Endothelial cell of umbilical vein (primary cell): ENCODE measurements around the gene CCDC12. TPM values are rescaled to one million over a fixed set of nuclear protein-coding genes. Genes with fewer than 3 reads are reported as not detected.

Source experiments
- BruUV-seq: library from RNA; stranded (reverse); fragments of 400-500 nt; replicated peaks from 2 replicates; lab custom pipeline; 2021; lab: Mats Ljungman, UMichigan
- CTCF ChIA-PET: fragments of 300-600, 350-600 bp; sonication (Branson Sonifier 250); formaldehyde crosslinking; loops from one replicate; lab custom pipeline; 2021; ENCODE audit warnings: antibody characterized with exemption, inconsistent platforms; lab: Charles Lee
- POLR2A ChIA-PET: fragments of 300-600, 350-600 bp; sonication (Branson Sonifier 250); formaldehyde crosslinking; loops from one replicate; lab custom pipeline; 2021; ENCODE audit warnings: antibody characterized with exemption, inconsistent platforms; lab: Charles Lee
- DNase-seq: peaks from one replicate; pipeline ENCODE4 v3.0.0-alpha.2; 2011; ENCODE audit warnings: low read depth, low spot score
- FAIRE-seq: peaks from 2 replicates; lab custom pipeline; 2011; peaks lifted over from hg19 to GRCh38; lab: Jason Lieb, UNC
- H2AFZ ChIP-seq: 2 replicates; pipeline ENCODE4 v1.6.0; 2012; ENCODE audit warnings: low read depth, low read length, control low read depth, inconsistent platforms
- H3K27ac ChIP-seq: 2 replicates; pipeline ENCODE4 v1.5.1; 2011; ENCODE audit warnings: low read depth, mild to moderate bottlenecking, control low read depth, low read length, moderate library complexity; ENCODE audit not compliant: insufficient read depth
- H3K27me3 ChIP-seq, 2 experiments: 2 replicates each; pipeline versions ENCODE4 v1.6.0 to v1.6.1; 2011; ENCODE audit warnings: low read length in 2 of 2, mixed read lengths in 1 of 2; ENCODE audit not compliant: control insufficient read depth in 2 of 2, insufficient read depth in 2 of 2
- H3K36me3 ChIP-seq, 2 experiments: 2 replicates in 1 of 2; 3 replicates in 1 of 2; pipeline ENCODE4 v1.5.1; 2011; ENCODE audit warnings: low read length in 2 of 2, mild to moderate bottlenecking in 1 of 2, moderate library complexity in 1 of 2; ENCODE audit not compliant: control insufficient read depth in 2 of 2, insufficient read depth in 2 of 2; ENCODE audit errors: extremely low read depth in 1 of 2
- H3K4me1 ChIP-seq: 3 replicates; pipeline ENCODE4 v1.5.1; 2011; ENCODE audit warnings: mild to moderate bottlenecking, low read length; ENCODE audit not compliant: control insufficient read depth, insufficient read depth; ENCODE audit errors: extremely low read depth
- H3K4me2 ChIP-seq: 2 replicates; pipeline ENCODE4 v1.6.1; 2011; ENCODE audit warnings: low read length, control low read depth, mixed read lengths; ENCODE audit not compliant: insufficient read depth
- H3K4me3 ChIP-seq, 3 experiments: fragments of 200-600 bp in 1 of 3; sonication (generic), shearing (Covaris generic) in 1 of 3; replicated peaks in 1 of 3; 2 replicates each; pipeline ENCODE4 v1.5.1; 2011 to 2016; ENCODE audit warnings: control low read depth in 3 of 3, low read length in 3 of 3, mild to moderate bottlenecking in 2 of 3, inconsistent platforms in 1 of 3, low read depth in 1 of 3, moderate library complexity in 1 of 3; ENCODE audit not compliant: insufficient read depth in 1 of 3
- H3K79me2 ChIP-seq: 2 replicates; pipeline ENCODE4 v1.6.0; 2012; ENCODE audit warnings: low read length, inconsistent platforms; ENCODE audit not compliant: control insufficient read depth, insufficient read depth
- H3K9ac ChIP-seq: replicated peaks from 2 replicates; pipeline ENCODE3; 2011; ENCODE audit warnings: low read length, control low read depth; ENCODE audit not compliant: insufficient read depth; ENCODE audit errors: extremely low read depth
- H3K9me1 ChIP-seq: replicated peaks from 3 replicates; pipeline ENCODE4 v1.6.0; 2011; ENCODE audit warnings: mild to moderate bottlenecking, low read length; ENCODE audit not compliant: control insufficient read depth, insufficient read depth; ENCODE audit errors: extremely low read depth
- H3K9me3 ChIP-seq: replicated peaks from 2 replicates; pipeline ENCODE4 v1.5.1; 2012; ENCODE audit warnings: low read length, inconsistent platforms; ENCODE audit not compliant: control insufficient read depth, insufficient read depth
- H4K20me1 ChIP-seq: replicated peaks from 2 replicates; pipeline ENCODE3; 2011; ENCODE audit warnings: mild to moderate bottlenecking, low read length; ENCODE audit not compliant: control insufficient read depth, insufficient read depth; ENCODE audit errors: extremely low read depth
- EZH2 ChIP-seq: IDR thresholded peaks from 2 replicates; pipeline ENCODE4 v1.6.1; 2012; ENCODE audit warnings: borderline replicate concordance, low read depth, mild to moderate bottlenecking, moderate library complexity, low read length, inconsistent platforms; ENCODE audit not compliant: severe bottlenecking
- FOS ChIP-seq: IDR thresholded peaks from 2 replicates; pipeline ENCODE4 v1.6.1; 2011; ENCODE audit warnings: mild to moderate bottlenecking, low read length, moderate library complexity, borderline replicate concordance; ENCODE audit not compliant: insufficient read depth
- GATA2 ChIP-seq: IDR thresholded peaks from 2 replicates; pipeline ENCODE4 v1.7.0; 2011; ENCODE audit warnings: low read depth, mild to moderate bottlenecking, moderate library complexity, mixed read lengths, low read length; ENCODE audit not compliant: insufficient read length, insufficient read depth
- JUN ChIP-seq: IDR thresholded peaks from 2 replicates; pipeline ENCODE4 v1.6.1; 2011; ENCODE audit warnings: borderline replicate concordance, low read depth; ENCODE audit not compliant: insufficient read length, insufficient read depth
- MYC ChIP-seq: IDR thresholded peaks from one replicate; pipeline ENCODE4 v1.6.1; 2011; ENCODE audit warnings: mild to moderate bottlenecking, low read depth, low read length
- POLR2A ChIP-seq: IDR thresholded peaks from 2 replicates; pipeline ENCODE4 v1.6.1; 2012; ENCODE audit warnings: low read depth, mild to moderate bottlenecking, control low read depth, low read length
- POLR2AphosphoS5 ChIP-seq: IDR thresholded peaks from 2 replicates; pipeline ENCODE4 v1.6.1; 2012; ENCODE audit warnings: low read depth, mild to moderate bottlenecking, control low read depth, low read length, moderate library complexity; ENCODE audit not compliant: insufficient read depth
- dilution Hi-C: fragments of 300-500 bp; cut with MboI; formaldehyde crosslinking; loops from one replicate; pipeline ENCODE4 v1.15.0; 2019; ENCODE audit warnings: low sequenced_read_pairs; ENCODE audit not compliant: extremely low pct_ligation_motif_present
- intact Hi-C: fragments of 100-400 bp; cut with micrococcal nuclease; formaldehyde crosslinking; loops from one replicate; pipeline ENCODE4 v1.10.0; 2022
- polyA plus RNA-seq, 4 experiments: library from polyadenylated mRNA; depleted of rRNA in 3 of 4; stranded (reverse) in 3 of 4; unstranded in 1 of 4; fragments of >200 nt; gene quantifications; 2 replicates each; pipeline versions ENCODE4 v1.2.1 to v1.2.3, GENCODE V29; 2011 to 2012; ENCODE audit warnings: missing spikeins in 1 of 4
- total RNA-seq: library from RNA; stranded (reverse); gene quantifications from 2 replicates; pipeline ENCODE4 v1.2.3, GENCODE V29; 2021
- TF ChIP-seq, protein P1 (sequence below), 2 donors: IDR thresholded peaks; 1 replicate in 1 of 2; 2 replicates in 1 of 2; pipeline ENCODE4 v1.5.1; 2011; ENCODE audit warnings: low read length in 2 of 2, mild to moderate bottlenecking in 2 of 2, moderate library complexity in 2 of 2, control low read depth in 1 of 2, inconsistent platforms in 1 of 2, low read depth in 1 of 2; ENCODE audit not compliant: insufficient read depth in 1 of 2; ENCODE audit errors: extremely low read depth in 1 of 2
- TF ChIP-seq, protein P2 (sequence below): IDR thresholded peaks from 2 replicates; pipeline ENCODE4 v1.6.1; 2011; ENCODE audit not compliant: insufficient read depth, insufficient read length

CCDC12 gene
- total and polyA plus RNA-seq, 2 donors (not counting 3 experiments of a cell fraction or from before 2014, with no cell fraction given) = 35.1 to 50.5 TPM

DNA sequence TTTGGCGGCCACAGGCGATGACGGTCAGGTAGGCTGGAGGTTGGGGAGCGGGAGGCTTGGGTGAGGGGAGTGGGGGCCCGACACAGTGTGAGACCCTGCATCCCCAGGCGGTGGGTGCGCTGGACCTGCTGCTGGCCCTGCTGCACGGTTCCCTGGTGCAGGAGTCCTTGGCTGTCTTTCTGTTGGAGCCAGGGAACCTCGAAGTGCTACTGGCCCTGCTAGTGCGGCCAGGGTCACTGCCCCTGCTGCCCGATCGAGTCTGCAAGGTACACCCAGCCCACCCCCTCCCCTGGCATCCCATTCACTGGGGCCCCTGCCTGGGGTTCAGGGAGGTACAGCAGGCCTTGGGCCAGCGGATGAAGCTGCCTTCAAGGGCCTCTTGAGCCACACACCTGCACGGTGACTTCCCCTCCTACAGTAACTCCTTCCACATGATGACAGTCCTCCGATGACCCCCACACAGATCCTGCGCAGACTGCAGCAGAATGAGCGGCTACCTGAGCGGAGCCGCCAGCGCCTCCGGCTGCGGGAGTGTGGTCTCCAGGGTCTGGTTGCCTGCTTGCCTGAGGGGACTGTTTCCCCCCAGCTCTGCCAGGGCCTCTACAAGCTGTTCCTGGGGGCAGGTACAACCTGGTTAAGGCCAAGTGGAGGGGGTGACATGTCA lies 22.4 kb upstream of the CCDC12 start:
- TF ChIP-seq GATA2 = no peak
- no peak for TF ChIP-seq POLR2A
- TF ChIP-seq POLR2AphosphoS5 = no peak
- TF ChIP-seq FOS = no peak
- TF ChIP-seq JUN = no peak
- TF ChIP-seq, protein P1, sequence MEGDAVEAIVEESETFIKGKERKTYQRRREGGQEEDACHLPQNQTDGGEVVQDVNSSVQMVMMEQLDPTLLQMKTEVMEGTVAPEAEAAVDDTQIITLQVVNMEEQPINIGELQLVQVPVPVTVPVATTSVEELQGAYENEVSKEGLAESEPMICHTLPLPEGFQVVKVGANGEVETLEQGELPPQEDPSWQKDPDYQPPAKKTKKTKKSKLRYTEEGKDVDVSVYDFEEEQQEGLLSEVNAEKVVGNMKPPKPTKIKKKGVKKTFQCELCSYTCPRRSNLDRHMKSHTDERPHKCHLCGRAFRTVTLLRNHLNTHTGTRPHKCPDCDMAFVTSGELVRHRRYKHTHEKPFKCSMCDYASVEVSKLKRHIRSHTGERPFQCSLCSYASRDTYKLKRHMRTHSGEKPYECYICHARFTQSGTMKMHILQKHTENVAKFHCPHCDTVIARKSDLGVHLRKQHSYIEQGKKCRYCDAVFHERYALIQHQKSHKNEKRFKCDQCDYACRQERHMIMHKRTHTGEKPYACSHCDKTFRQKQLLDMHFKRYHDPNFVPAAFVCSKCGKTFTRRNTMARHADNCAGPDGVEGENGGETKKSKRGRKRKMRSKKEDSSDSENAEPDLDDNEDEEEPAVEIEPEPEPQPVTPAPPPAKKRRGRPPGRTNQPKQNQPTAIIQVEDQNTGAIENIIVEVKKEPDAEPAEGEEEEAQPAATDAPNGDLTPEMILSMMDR (IDR thresholded peaks at IDR 0.05; ENCODE audit: extremely low read depth in 1 of 2, insufficient read depth in 1 of 2, low read depth in 1 of 2, low read length in 2 of 2) = no peak
- TF ChIP-seq MYC = no peak
- TF ChIP-seq EZH2 = no peak
- TF ChIP-seq, protein P2, sequence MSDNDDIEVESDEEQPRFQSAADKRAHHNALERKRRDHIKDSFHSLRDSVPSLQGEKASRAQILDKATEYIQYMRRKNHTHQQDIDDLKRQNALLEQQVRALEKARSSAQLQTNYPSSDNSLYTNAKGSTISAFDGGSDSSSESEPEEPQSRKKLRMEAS = no peak
- FAIRE-seq = no peak
- peaks cover 2 to 37% of the 10 kb centered on the region in 2 experiments for H3K36me3 ChIP-seq
- no peak overlapping the region for H3K9ac ChIP-seq
- ChIA-PET POLR2A (no interaction called here), CTCF (interaction anchor here (0.9 to 4.8 kb wide), 6 partner anchors 18 to 79 kb away, joined by 3 to 50 read pairs (median 4); partner anchors contain the start of gene CCDC12)
- TSS peak; percentile 2 for BruUV-seq
- H3K27me3 ChIP-seq = no peaks in the 10 kb centered on the region
- intact Hi-C loops (loop anchor here (1.0 to 10.0 kb wide), 3 partner anchors 76 to 294 kb away; partner anchors contain the start of gene TMIE), dilution Hi-C loops (no loop called here)
- no peaks in the 10 kb centered on the region for H3K9me1 ChIP-seq
- H3K79me2 ChIP-seq = no peaks in the 10 kb centered on the region
- H3K4me1 ChIP-seq = no peaks in the 10 kb centered on the region
- no peak overlapping the region for H3K27ac ChIP-seq
- no peak overlapping the region for H2AFZ ChIP-seq
- no peak overlapping the region for H3K4me2 ChIP-seq
- H4K20me1 ChIP-seq = no peaks in the 10 kb centered on the region
- no peak for DNase-seq
- no peaks in the 10 kb centered on the region for H3K9me3 ChIP-seq
- H3K4me3 ChIP-seq = no peak overlapping the region
